GM12878 (cell line): ENCODE measurements around the gene UTP25. TPM values are rescaled to one million over a fixed set of nuclear protein-coding genes. Genes with fewer than 3 reads are reported as not detected.

Experiments
- ATAC-seq: fragments of 200-7000 bp; cut with Tn5 transposase; 3 replicates; pipeline ENCODE4 v1.9.1; 2020; ENCODE audit warnings: mild to moderate bottlenecking, moderate library complexity
- BruUV-seq: library from RNA; stranded (reverse); fragments of 400-500 nt; replicated peaks from 2 replicates; lab custom pipeline; 2021; lab: Mats Ljungman, UMichigan
- CTCF ChIA-PET: fragments of 300-600 bp; sonication (Branson Sonifier 250); formaldehyde crosslinking; extraction: SDS; loops from one replicate; lab custom pipeline; 2021; ENCODE audit warnings: inconsistent platforms; lab: Yijun Ruan, JAX
- POLR2A ChIA-PET: fragments of 350-600 bp; formaldehyde crosslinking; extraction: SDS; loops from one replicate; lab custom pipeline; 2021; ENCODE audit warnings: inconsistent platforms; lab: Charles Lee
- RAD21 ChIA-PET: fragments of 300-600 bp; sonication (Branson Sonifier 250); formaldehyde crosslinking; loops from one replicate; lab custom pipeline; 2023; ENCODE audit warnings: antibody characterized with exemption; ENCODE audit not compliant: unreplicated experiment; lab: Charles Lee
- SMC1A ChIA-PET: fragments of 300-600 bp; sonication (Branson Sonifier 250); formaldehyde crosslinking; loops from one replicate; lab custom pipeline; 2023; ENCODE audit not compliant: unreplicated experiment, uncharacterized antibody; lab: Charles Lee
- DNase-seq: peaks from one replicate; pipeline ENCODE4 v3.0.0-alpha.2; 2011; ENCODE audit warnings: low read depth, low spot score
- FAIRE-seq: peaks from 3 replicates; lab custom pipeline; 2011; peaks lifted over from hg19 to GRCh38; lab: Jason Lieb, UNC
- H2AFZ ChIP-seq: 2 replicates; pipeline ENCODE4 v1.6.0; 2011; ENCODE audit warnings: low read depth, low read length, control low read depth; ENCODE audit not compliant: control insufficient read depth
- H3K27ac ChIP-seq: 2 replicates; pipeline ENCODE4 v1.5.1; 2011; ENCODE audit warnings: control low read depth; ENCODE audit not compliant: control insufficient read depth, insufficient read depth
- H3K27me3 ChIP-seq, 2 experiments: replicated peaks in 1 of 2; 2 replicates each; pipeline versions ENCODE4 v1.6.0 to v1.6.1; 2011; ENCODE audit warnings: low read length in 1 of 2; ENCODE audit not compliant: control insufficient read depth in 2 of 2, insufficient read depth in 2 of 2
- H3K36me3 ChIP-seq, 2 experiments: 2 replicates each; pipeline ENCODE4 v1.5.1; 2011; ENCODE audit warnings: low read length in 1 of 2; ENCODE audit not compliant: control insufficient read depth in 2 of 2, insufficient read depth in 2 of 2
- H3K4me1 ChIP-seq: 2 replicates; pipeline ENCODE4 v1.6.1; 2011; ENCODE audit warnings: mild to moderate bottlenecking, low read length, moderate library complexity, mixed read lengths; ENCODE audit not compliant: control insufficient read depth, insufficient read depth
- H3K4me2 ChIP-seq: 2 replicates; pipeline ENCODE4 v1.6.0; 2011; ENCODE audit warnings: control low read depth; ENCODE audit not compliant: control insufficient read depth, insufficient read depth
- H3K4me3 ChIP-seq: fragments of 200-600 bp; sonication (generic); 2 replicates; pipeline ENCODE4 v1.5.1; 2016
- H3K79me2 ChIP-seq: 2 replicates; pipeline ENCODE4 v1.6.0; 2011; ENCODE audit warnings: low read length; ENCODE audit not compliant: control insufficient read depth, insufficient read depth
- H3K9ac ChIP-seq: 2 replicates; pipeline ENCODE4 v1.8.0; 2011; ENCODE audit warnings: low read length, control low read depth, mixed read lengths; ENCODE audit not compliant: control insufficient read depth, insufficient read depth
- H3K9me3 ChIP-seq: replicated peaks from 3 replicates; pipeline ENCODE4 v1.5.1; 2011; ENCODE audit warnings: mild to moderate bottlenecking, low read length; ENCODE audit not compliant: control insufficient read depth, insufficient read depth
- H4K20me1 ChIP-seq: 2 replicates; pipeline ENCODE4 v1.6.0; 2011; ENCODE audit not compliant: control insufficient read depth, insufficient read depth
- NFXL1 ChIP-seq: fragments of 450-650 bp; IDR thresholded peaks from 2 replicates; pipeline ENCODE4 v1.6.1; 2017; ENCODE audit warnings: antibody characterized with exemption, mild to moderate bottlenecking, borderline replicate concordance
- NFYB ChIP-seq: IDR thresholded peaks from 2 replicates; pipeline ENCODE4 v1.6.1; 2011; ENCODE audit warnings: low read depth, mild to moderate bottlenecking, low read length, improper control_type of control experiment, moderate library complexity; ENCODE audit not compliant: insufficient read depth
- SIN3A ChIP-seq: IDR thresholded peaks from 2 replicates; pipeline ENCODE4 v1.6.1; 2012; ENCODE audit warnings: low read depth, low read length, improper control_type of control experiment
- WGBS: methylation state at CpG from one replicate; pipeline ENCODE4 v1.1.6; 2016; ENCODE audit warnings: low lambda C conversion rate; ENCODE audit not compliant: insufficient replicate concordance, insufficient coverage; ENCODE audit errors: missing lambda C conversion rate; 5-methylcytosine and 5-hydroxymethylcytosine counted together
- in situ Hi-C: fragments of 300-500 bp; cut with MboI; formaldehyde crosslinking; loops from 9 replicates; pipeline ENCODE4 v1.14.3; 2018; ENCODE audit warnings: mixed read lengths
- intact Hi-C: fragments of 100-400 bp; cut with micrococcal nuclease; formaldehyde crosslinking; loops from one replicate; pipeline ENCODE4 v1.14.2; 2022; ENCODE audit not compliant: unreplicated experiment
- polyA plus RNA-seq, 11 experiments: library from polyadenylated mRNA; depleted of rRNA in 4 of 11; unstranded in 6 of 11; stranded (reverse) in 5 of 11; fragments of >200 nt; fragmentation: Nextera tagmentation in 4 of 11; fragmentation: Illumina TruSeq in 1 of 11; extraction: Ambion mirVana in 4 of 11; extraction: Trizol in 1 of 11; gene quantifications; 1 replicate in 1 of 11; 2 replicates in 10 of 11; pipeline versions ENCODE4 v1.2.1 to v1.2.3, GENCODE V29; 2011 to 2016; ENCODE audit warnings: inconsistent platforms in 2 of 11, missing spikeins in 2 of 11, low read depth in 1 of 11
- total RNA-seq, 4 experiments: library from RNA; depleted of rRNA in 3 of 4; stranded (reverse); fragments of >200 nt in 3 of 4; fragmentation: Illumina TruSeq in 1 of 4; extraction: Trizol in 1 of 4; gene quantifications; 2 replicates each; pipeline versions ENCODE4 v1.2.1 to v1.2.3, GENCODE V29; 2013 to 2021

Gene UTP25
- total and polyA plus RNA-seq, 10 of the 15 experiments (the other 5 are each of a cell fraction or from before 2014, with no cell fraction given): 3.0 to 13.3 (median 8.5) TPM

DNA sequence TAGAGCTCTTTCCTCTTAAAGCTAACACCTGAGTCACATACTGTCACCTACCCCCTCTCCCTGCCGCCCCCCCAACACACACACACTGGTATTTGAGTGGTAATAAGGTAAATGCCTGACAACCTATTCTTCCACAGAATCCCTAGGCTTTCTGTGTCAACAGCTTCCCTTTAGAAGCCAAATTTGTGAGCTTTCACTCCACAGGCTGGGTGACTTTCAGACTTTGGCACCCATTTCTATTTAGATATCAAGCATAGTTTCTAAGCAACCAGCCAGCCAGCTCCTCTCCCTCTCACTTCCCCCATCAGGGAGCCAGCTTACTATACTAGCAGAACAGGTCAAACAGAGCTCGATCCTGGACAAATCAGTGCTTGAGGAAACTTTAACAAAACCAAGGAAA lies 40.2 kb upstream of the UTP25 start (continued):
- TF ChIP-seq SIN3A (no peak), NFXL1 (no peak)
- TF ChIP-seq, all 136 proteins: peak for 0

DNA sequence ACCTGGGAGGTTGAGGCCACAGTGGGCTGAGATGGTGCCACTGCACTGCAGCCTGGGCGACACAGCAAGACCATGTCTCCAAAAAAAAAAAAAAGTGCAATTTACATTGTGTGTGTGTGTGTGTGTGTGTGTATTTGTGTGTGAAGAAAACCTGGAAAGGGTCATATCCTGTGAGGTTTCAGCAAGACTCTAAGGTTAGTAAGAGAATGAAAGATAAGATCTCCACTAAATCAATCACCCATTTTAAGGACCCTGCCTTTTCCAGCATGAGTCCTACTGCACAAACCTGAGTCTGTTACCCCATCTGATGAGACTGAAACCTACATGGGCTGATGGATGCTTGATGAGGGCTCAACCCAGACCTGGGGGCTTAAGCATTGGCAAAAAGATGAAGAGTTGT lies 38.5 kb upstream of the UTP25 start:
- in situ Hi-C loops (no loop called here), intact Hi-C loops (no loop called here)
- Histone ChIP-seq H3K4me1 (0 out of 2 replicates have a peak, but pooled peaks cover 2% of the 10 kb centered on the region), H3K9ac (no peak overlapping the region), H3K27ac (no peak overlapping the region), H3K9me3 (no peaks in the 10 kb centered on the region; the same call in 1 of the 3 replicates), H3K27me3 (peaks cover 2 to 4% of the 10 kb centered on the region in 2 experiments; a peak in 3 of 4 replicates), H4K20me1 (no peaks in the 10 kb centered on the region), H2AFZ (no peak overlapping the region), H3K4me2 (no peak overlapping the region), H3K36me3 (no peaks in the 10 kb centered on the region), H3K79me2 (peaks cover under 1% of the 10 kb centered on the region; the same call in 1 of the 2 replicates), H3K4me3 (no peak overlapping the region)
- CTCF ChIA-PET: no interaction called here
- SMC1A ChIA-PET: no interaction called here
- POLR2A ChIA-PET: no interaction called here
- ATAC-seq (no peak), FAIRE-seq (no peak), DNase-seq (no peak)
- 43% methylated on average over 1 of the region's 1 CpG for WGBS
- no TSS peak for BruUV-seq
- no peak for TF ChIP-seq NFYB
- RAD21 ChIA-PET: no interaction called here
